Activated CD8-positive, alpha-beta memory T cell treated with anti-CD3 and anti-CD28 coated beads for 4 hours (primary cell): ENCODE data around the gene WSCD1.

ENCODE experiments used
- DNase-seq, 2 donors: peaks; one replicate each; pipeline ENCODE4 v3.0.0-alpha.2; 2020; ENCODE audit warnings: low read depth in 2 of 2

WSCD1 gene

GRCh38 chr17:6069539-6070429 is at the start of gene WSCD1:
TSS of gene WSCD1 (plus strand) at chr17:6070379. CDS start at chr17:6080659, 10,280 bp downstream.
- no peak for DNase-seq

- no peak for DNase-seq
Observed at GRCh38 chr17:6021011-6021400, 49.2 kb upstream of the WSCD1 start.

GRCh38 chr17:6021627-6022026 is 48.6 kb upstream of the WSCD1 start:
- no peak for DNase-seq

- DNase-seq, result no peak
Observed at GRCh38 chr17:6023036-6023831, 46.9 kb upstream of the WSCD1 start.

DNA sequence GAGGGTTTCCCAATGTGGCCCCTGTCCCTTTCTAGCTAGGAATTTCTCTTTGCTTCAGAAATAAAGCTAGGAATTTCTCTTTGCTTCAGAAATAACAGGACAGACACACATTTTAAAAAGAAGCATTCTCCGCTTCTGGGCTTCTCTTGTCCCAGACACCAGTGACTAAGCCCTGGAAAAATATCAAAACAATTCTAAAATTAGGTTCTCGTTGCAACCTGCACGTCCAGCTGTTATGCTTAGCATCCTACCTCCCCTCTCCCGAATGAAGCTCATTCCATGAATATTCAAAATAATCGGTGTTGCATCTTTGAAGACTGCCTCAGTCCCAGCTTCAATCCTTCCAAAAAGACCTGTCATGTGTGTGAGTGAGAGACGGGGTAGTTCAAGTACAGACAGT is 45.6 kb upstream of the WSCD1 start:
- DNase-seq, result no peak

DNA sequence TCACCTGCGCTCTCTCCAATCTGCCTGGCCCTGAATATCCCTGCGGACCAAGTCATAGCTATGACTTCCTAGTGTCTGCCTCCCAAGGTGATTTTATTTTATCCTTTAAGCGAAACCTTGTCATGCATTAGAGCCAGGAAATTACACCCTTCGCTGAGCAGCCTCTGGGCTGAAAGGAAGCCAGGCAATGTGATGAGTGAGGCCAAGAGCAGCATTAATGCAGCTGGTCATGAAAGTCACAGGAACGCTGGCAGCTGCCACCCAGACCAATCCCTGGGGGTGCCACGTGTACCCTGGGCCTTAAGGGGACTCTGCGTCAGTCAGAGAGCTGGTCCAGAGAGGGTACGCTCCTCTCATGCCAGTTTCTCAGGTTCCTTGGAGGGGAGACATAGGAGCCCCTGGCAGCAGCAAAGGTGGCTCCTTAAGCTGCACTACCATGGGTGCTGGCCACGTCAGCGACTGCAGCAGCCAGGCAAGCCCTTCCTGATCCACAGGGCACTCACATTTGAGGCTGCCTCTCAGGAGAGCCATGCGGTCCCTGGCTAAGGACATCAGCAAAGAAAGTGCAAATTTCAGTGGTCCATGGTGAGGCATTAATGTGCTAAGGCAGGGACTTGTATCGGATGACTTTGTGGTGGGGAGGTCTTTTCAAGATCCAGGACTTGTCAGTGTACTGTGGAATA is 42.7 kb upstream of the WSCD1 start:
- no peak for DNase-seq

GRCh38 chr17:6028294-6028693 is 41.9 kb upstream of the WSCD1 start:
- no peak for DNase-seq

DNA sequence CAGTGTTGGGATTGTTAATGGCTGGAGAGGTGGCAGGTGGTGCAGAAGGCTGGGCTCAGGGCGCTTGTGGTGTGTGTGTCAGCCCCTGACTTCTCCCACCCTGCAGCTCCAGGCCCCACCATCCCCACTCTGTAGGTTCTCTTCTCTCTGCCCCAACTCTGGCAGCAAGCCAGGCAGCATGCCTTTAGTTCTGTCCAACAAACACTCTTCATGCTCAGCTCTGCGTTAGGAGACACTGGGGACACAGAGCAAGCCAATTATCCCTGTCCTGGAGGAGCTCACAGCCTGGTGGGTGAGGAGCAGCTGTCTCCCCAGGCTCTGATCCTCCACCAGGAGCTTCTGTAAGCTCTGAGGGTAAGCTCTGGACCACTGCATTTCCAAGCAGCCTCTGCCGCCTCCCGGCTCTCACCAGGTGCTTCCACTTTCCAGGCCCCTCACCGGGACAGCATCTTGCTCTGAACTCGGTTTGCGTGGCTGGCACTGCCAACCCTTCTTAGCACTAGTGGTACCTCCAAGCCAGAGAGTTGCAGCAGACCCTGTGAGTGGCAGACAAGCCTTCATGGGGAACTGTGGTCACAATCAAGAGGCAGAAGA is 34.3 kb upstream of the WSCD1 start:
- DNase-seq, result no peak

GRCh38 chr17:6040504-6040903 is 29.7 kb upstream of the WSCD1 start:
- no peak for DNase-seq

GRCh38 chr17:6041246-6041645 is 28.9 kb upstream of the WSCD1 start:
- no peak for DNase-seq

- no peak for DNase-seq
Observed at GRCh38 chr17:6043405-6043804, 26.8 kb upstream of the WSCD1 start.

- DNase-seq, result no peak
Observed at GRCh38 chr17:6044261-6044660, 25.9 kb upstream of the WSCD1 start.

GRCh38 chr17:6045621-6046357 is 24.4 kb upstream of the WSCD1 start:
- no peak for DNase-seq

DNA sequence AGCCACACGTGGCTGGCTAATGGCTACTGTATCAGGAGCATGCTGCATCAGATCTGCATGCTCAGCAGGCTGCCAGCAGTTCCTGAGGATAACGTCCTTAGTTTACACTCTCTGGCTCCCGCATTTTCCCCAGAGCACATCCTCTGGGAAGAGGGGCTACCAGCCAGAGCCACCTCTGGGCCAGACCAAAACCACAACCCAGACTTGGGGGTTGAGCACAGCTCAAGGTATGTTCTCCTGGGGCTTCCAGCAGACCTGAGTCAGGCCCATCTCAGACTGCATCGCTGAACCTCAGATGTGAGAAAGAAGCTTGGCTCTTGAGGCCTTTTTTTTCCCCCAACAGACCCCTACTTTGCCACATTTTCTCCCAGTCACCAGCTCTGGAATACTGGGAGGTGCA is 23.7 kb upstream of the WSCD1 start:
- DNase-seq, result no peak

DNA sequence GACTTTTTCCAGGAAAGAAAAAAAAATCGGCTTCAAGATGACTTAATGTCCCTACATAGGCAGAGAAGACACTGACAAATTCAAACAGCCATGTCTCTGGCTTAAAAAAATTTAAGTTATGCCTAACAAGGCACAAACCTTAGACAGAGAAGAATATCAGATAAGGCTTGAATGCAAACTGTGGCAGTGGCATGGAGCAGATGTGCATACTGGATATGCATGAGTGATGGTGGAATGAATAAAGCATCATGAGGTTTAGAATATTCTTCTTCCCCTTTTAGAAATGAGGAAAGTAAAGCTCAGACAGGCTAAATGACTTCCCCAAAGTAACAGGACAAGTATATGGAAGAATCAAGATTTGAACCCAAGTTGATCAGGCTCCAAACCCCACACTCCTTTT is 23.2 kb upstream of the WSCD1 start:
- DNase-seq, result no peak

DNA sequence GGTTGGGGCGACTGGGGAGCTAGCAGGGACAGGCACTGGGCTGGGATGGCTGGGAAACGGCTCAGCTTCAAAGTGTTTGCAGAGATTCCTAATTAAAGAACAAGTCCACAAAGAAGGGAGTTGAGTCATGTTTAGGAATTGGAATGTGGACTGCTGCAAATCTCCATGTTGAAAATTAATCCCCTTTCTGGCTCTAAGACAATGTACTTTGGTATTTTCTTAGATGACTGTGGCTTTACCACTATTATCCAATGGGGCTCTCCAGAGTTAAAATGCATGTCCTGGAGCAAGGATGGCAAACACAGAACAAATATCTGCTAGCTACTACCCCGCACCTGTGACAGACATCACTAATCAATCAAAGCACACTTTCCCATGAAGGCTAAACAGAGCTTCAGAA is 22.2 kb upstream of the WSCD1 start:
- DNase-seq, result no peak

DNA sequence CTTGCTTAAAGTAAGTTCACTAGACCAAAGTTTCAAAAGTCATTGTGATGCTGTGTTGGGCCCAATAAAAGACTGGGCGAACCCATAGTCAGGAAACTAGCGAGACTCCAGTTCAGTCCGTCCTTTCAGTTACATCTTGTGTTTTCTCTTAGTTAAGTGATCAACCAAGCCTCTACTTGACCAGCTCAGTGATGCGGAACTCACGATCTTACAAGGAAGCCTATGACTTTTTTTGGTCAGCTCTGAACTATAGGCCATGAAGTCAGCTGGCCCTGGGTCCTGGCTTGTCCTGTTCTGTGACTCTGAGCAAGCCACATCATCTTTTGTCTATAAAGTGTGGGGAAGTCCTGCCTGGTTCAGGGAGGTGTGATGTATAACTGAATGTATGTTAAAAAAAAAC is 21.7 kb upstream of the WSCD1 start:
- DNase-seq, result no peak

DNA sequence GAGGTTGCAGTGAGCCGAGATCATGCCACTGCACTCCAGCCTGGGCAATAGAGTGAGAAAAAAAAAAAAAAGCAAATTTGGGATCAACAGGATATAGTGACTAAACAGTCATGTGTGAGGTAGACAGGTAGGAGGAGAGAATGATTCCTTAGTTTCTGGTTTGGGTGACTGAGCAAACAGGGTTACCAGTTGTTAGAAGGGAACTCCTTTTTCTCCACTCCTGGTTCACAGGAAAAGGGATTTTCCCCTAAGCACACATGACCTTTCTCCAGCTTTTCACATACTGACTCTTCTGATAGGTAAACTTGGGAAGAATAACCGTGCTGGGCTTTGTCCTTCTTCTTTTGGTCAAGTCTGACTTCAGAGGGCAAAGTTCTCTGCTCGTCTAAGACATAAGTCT is 17.3 kb upstream of the WSCD1 start:
- no peak for DNase-seq

- no peak for DNase-seq
Observed at GRCh38 chr17:6054372-6054771, 15.8 kb upstream of the WSCD1 start.

GRCh38 chr17:6056104-6056503 is 14.1 kb upstream of the WSCD1 start:
- no peak for DNase-seq

DNA sequence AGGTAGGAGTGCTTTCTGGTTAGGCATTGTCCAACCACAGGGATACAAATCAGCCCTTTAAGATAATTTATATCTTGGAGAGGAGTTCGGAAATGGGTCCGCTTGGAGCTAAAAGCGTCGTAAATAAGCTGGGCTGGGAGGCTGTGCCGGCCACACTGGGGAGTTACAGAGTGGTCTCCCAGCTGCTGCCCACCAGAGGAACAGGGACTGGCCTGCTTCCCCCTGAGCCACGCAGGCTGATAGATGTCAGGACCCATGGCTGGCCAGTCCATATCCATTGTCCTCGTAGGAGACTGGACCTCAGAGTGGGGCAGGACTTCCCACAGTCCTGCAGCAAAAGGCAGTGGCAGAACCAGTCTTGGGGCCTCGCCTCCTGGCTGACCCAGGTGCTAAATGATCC is 12.6 kb upstream of the WSCD1 start:
- DNase-seq, result no peak
